Measurements from ENCODE around the gene GLYATL3. TPM values are rescaled to one million over a fixed set of nuclear protein-coding genes. Genes with fewer than 3 reads are reported as not detected.
A peak's percentile ranks its signal among the peaks of the same experiment; 100 is the strongest.

The GLYATL3 gene
- polyA plus RNA-seq, 1 donor (not counting 4 experiments of a cell fraction or from before 2014, with no cell fraction given) = not detected

- Histone ChIP-seq H3K79me2 (ENCODE audit: control insufficient read depth, insufficient read depth, low read length) (peaks cover 38% of the 10 kb centered on the region), H3K9me3 (ENCODE audit: control insufficient read depth, low read depth, low read length) (no peaks in the 10 kb centered on the region), H3K36me3 (ENCODE audit: control insufficient read depth in 2 of 2, extremely low read depth in 1 of 2, insufficient read depth in 2 of 2, low read length in 2 of 2) (peaks cover 0 to 11% of the 10 kb centered on the region in 2 experiments), H3K4me2 (ENCODE audit: control insufficient read depth, extremely low read depth, insufficient read depth, low read depth, low read length) (peak within 1 kb of the TSS; percentile 91), H3K27ac (ENCODE audit: control insufficient read depth, insufficient read depth, low read length) (peak within 1 kb of the TSS; percentile 92), H2AFZ (ENCODE audit: control insufficient read depth, low read length) (peak within 1 kb of the TSS; percentile 88), H3K4me3 (ENCODE audit: control insufficient read depth in 2 of 3, extremely low read depth in 1 of 3, insufficient read depth in 2 of 3, low read depth in 1 of 3, low read length in 3 of 3) (peak within 1 kb of the TSS; percentile 87 to 96 (median 93)), H3K27me3 (ENCODE audit: control insufficient read depth, extremely low read depth, insufficient read depth, low read length) (no peaks in the 10 kb centered on the region), H3K9ac (ENCODE audit: control insufficient read depth, extremely low read depth, insufficient read depth, low read length) (peak within 1 kb of the TSS; percentile 96), H3K9me1 (ENCODE audit: control insufficient read depth, extremely low read depth, insufficient read depth, low read length) (no peaks in the 10 kb centered on the region), H4K20me1 (ENCODE audit: control insufficient read depth, extremely low read depth, insufficient read depth, low read length) (no peaks in the 10 kb centered on the region), H3K4me1 (ENCODE audit: control insufficient read depth, extremely low read depth, insufficient read depth, low read length) (peaks cover 23% of the 10 kb centered on the region)
- TF ChIP-seq, protein P1, sequence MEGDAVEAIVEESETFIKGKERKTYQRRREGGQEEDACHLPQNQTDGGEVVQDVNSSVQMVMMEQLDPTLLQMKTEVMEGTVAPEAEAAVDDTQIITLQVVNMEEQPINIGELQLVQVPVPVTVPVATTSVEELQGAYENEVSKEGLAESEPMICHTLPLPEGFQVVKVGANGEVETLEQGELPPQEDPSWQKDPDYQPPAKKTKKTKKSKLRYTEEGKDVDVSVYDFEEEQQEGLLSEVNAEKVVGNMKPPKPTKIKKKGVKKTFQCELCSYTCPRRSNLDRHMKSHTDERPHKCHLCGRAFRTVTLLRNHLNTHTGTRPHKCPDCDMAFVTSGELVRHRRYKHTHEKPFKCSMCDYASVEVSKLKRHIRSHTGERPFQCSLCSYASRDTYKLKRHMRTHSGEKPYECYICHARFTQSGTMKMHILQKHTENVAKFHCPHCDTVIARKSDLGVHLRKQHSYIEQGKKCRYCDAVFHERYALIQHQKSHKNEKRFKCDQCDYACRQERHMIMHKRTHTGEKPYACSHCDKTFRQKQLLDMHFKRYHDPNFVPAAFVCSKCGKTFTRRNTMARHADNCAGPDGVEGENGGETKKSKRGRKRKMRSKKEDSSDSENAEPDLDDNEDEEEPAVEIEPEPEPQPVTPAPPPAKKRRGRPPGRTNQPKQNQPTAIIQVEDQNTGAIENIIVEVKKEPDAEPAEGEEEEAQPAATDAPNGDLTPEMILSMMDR (optimal IDR thresholded peaks at IDR 0.05 in 1 of 3, IDR thresholded peaks at IDR 0.05 in 1 of 3, conservative IDR thresholded peaks at IDR 0.05 in 1 of 3; ENCODE audit: extremely low read depth in 1 of 3, insufficient read depth in 2 of 3, low read length in 3 of 3) = no peak
- TF ChIP-seq EZH2 (IDR thresholded peaks at IDR 0.05; ENCODE audit: low read length) = no peak
- dilution Hi-C loops (cut with MboI; ENCODE audit: extremely low pct_ligation_motif_present, low sequenced_read_pairs) = no loop called here
- peak; percentile 92 for FAIRE-seq
- DNase-seq (ENCODE audit: low read depth, low spot score) = no peak
Observed at GRCh38 chr6:49550492-49551077, 50.9 kb downstream of the GLYATL3 start, which contains the start of gene C6orf141. Gene C6orf141, plus strand, starts transcription at chr6:49550668. Its CDS starts 125 bp downstream, at chr6:49550793.

DNA sequence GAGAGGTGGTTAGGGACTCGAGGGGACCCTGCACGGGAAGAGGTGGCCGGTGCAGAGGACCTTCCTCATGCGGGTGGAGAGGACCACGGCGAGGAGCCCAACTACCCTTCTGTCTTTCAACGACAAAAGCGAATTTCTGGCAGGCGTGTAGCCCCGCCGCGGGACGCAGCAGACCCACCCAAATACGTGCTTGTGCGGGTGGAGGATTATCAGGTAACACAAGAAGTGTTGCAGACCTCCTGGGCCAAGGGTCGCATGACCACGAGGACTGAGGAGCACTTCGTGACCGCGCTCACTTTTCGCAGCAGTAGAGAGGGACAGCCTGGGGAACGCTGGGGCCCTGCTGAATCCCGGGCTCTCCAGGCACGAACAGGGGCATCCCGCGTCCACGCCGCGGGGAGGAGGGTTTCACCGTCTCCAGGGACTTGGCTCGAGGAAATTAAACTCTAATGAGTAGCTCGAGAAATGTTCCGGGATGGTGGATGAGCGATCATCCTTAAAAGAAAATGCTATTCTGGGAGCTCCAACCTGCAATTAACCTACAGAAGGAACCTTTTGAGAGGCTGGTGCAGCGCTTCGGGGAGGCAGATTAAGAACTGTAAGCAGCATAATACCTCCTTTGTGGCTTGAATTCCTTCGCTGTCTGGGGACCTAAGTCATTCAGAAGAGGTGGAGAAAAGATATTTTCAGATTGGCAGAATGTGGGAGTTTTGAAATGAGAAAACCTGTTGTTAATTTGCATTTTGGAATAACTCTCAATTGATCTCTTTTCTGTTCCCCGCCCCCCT, 51.5 kb downstream of the GLYATL3 start:
- Histone ChIP-seq H3K4me1 (ENCODE audit: control insufficient read depth, extremely low read depth, insufficient read depth, low read length) (peaks cover 30% of the 10 kb centered on the region), H3K79me2 (ENCODE audit: control insufficient read depth, insufficient read depth, low read length) (peaks cover 39% of the 10 kb centered on the region), H3K4me3 (ENCODE audit: control insufficient read depth in 2 of 3, extremely low read depth in 1 of 3, insufficient read depth in 2 of 3, low read depth in 1 of 3, low read length in 3 of 3) (peak overlapping the region; percentile 87 to 96 (median 93)), H3K9me3 (ENCODE audit: control insufficient read depth, low read depth, low read length) (no peaks in the 10 kb centered on the region), H3K36me3 (ENCODE audit: control insufficient read depth in 2 of 2, extremely low read depth in 1 of 2, insufficient read depth in 2 of 2, low read length in 2 of 2) (peaks cover 0 to 11% of the 10 kb centered on the region in 2 experiments), H3K9ac (ENCODE audit: control insufficient read depth, extremely low read depth, insufficient read depth, low read length) (peak overlapping the region; percentile 96), H3K4me2 (ENCODE audit: control insufficient read depth, extremely low read depth, insufficient read depth, low read depth, low read length) (peak overlapping the region; percentile 91), H2AFZ (ENCODE audit: control insufficient read depth, low read length) (peak overlapping the region; percentile 88), H4K20me1 (ENCODE audit: control insufficient read depth, extremely low read depth, insufficient read depth, low read length) (no peaks in the 10 kb centered on the region), H3K27me3 (ENCODE audit: control insufficient read depth, extremely low read depth, insufficient read depth, low read length) (no peaks in the 10 kb centered on the region), H3K9me1 (ENCODE audit: control insufficient read depth, extremely low read depth, insufficient read depth, low read length) (no peaks in the 10 kb centered on the region), H3K27ac (ENCODE audit: control insufficient read depth, insufficient read depth, low read length) (peak overlapping the region; percentile 92)
- no peak for DNase-seq (ENCODE audit: low read depth, low spot score)
- peak; percentile 13 for FAIRE-seq
- TF ChIP-seq, protein P1 (optimal IDR thresholded peaks at IDR 0.05 in 1 of 3, IDR thresholded peaks at IDR 0.05 in 1 of 3, conservative IDR thresholded peaks at IDR 0.05 in 1 of 3; ENCODE audit: extremely low read depth in 1 of 3, insufficient read depth in 2 of 3, low read length in 3 of 3) = no peak
- TF ChIP-seq EZH2 (IDR thresholded peaks at IDR 0.05; ENCODE audit: low read length) = no peak
- dilution Hi-C loops (cut with MboI; ENCODE audit: extremely low pct_ligation_motif_present, low sequenced_read_pairs) = no loop called here

All from keratinocyte (primary cell).